GM10847 (cell line): ENCODE results near the gene TNK1.

ENCODE experiments used
- POLR2A ChIP-seq: IDR thresholded peaks from 2 replicates; pipeline ENCODE4 v1.6.1; 2011; ENCODE audit not compliant: insufficient read length; ENCODE audit errors: extremely low read depth

TNK1 gene

GRCh38 chr17:7403727-7403976 lies 22.8 kb downstream of the TNK1 start:
- TF ChIP-seq POLR2A: no peak

- peak; percentile 91 for TF ChIP-seq POLR2A
Measured at GRCh38 chr17:7403977-7404736, 23.3 kb downstream of the TNK1 start, which contains the start of gene TMEM256. Gene TMEM256, minus strand, starts transcription at chr17:7404097. Its CDS starts 13 bp downstream, at chr17:7404084.

GRCh38 chr17:7404737-7405349 lies 24.0 kb downstream of the TNK1 start:
- TF ChIP-seq POLR2A: no peak

GRCh38 chr17:7405350-7406234 lies 24.7 kb downstream of the TNK1 start:
- no peak for TF ChIP-seq POLR2A

- no peak for TF ChIP-seq POLR2A
Measured at GRCh38 chr17:7406235-7406825, 25.4 kb downstream of the TNK1 start.

DNA sequence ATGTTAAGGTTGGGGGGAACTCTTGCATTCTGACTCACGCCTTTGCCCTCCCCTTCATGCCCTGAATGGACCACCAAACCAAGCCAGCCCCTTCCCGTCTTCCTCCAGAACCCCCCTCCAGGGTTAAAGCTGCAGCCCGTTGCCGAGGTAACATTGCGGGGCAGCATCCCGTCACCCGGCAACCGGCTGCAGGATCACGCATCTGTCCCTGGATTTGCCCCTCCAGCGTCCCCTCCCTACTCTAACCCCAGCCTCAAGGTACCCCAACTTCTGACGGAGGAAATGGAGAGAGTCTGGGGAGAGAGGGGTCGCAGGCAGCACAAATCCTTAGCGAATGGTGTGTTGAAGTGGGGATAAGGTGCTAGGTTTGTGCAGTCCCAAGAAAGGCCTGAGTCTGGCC lies 26.2 kb downstream of the TNK1 start:
- TF ChIP-seq POLR2A: no peak

- no peak for TF ChIP-seq POLR2A
Measured at GRCh38 chr17:7407485-7408251, 26.8 kb downstream of the TNK1 start, which contains the start of gene NLGN2. Gene NLGN2, plus strand, starts transcription at chr17:7407845. Its CDS starts 411 bp downstream, at chr17:7408256.

- no peak for TF ChIP-seq POLR2A
Measured at GRCh38 chr17:7408252-7408727, 27.4 kb downstream of the TNK1 start.

GRCh38 chr17:7408863-7409262 lies 28.0 kb downstream of the TNK1 start:
- TF ChIP-seq POLR2A: no peak

- no peak for TF ChIP-seq POLR2A
Measured at GRCh38 chr17:7409716-7410115, 28.8 kb downstream of the TNK1 start.

DNA sequence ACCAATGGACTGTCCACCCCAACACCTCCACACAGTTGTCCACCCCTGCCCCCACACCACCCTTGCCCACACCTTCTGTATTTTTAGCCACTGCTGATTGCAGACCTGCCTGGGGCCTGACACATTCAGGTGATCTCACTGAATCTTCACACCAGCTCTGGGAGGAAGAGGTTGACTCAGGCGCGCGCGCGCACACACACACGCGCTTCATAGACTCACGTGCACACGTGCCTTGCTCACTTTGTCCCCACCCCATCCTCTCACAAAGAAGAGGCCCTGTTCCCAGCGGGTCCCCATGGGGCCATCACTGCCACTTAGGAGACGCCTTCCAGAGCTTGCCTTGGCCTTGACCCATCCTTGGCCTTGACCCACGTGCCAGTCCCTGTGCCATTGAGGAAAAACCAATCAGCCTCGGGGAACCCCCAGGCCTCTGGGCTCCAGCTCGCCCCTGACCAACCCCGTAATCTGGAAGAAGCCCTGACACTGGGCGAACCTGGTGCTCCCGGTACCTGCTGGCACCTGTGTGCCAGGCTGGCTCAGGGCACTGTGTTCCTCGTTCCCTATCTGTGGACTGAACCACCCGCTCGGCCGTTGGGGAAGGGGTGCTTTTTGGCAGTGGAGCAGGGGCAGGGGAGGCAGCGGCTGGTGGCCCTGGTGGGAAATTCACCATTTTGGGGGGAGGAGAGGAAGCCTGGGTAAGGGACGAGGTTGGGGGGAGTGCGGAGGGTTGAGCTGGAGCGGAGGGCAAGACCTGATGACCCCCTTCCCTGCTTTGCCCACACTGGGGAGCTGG lies 29.9 kb downstream of the TNK1 start:
- no peak for TF ChIP-seq POLR2A

GRCh38 chr17:7411427-7411750 lies 30.5 kb downstream of the TNK1 start:
- no peak for TF ChIP-seq POLR2A

- no peak for TF ChIP-seq POLR2A
Measured at GRCh38 chr17:7413346-7413985, 32.6 kb downstream of the TNK1 start.
